ENCODE measurements around the gene RAB3GAP2.
"Not testable (repeated sequence)": the region's sequence is repeated elsewhere in the genome, so short reads cannot be mapped to it uniquely, and the experiment has no call there.

RAB3GAP2 gene

DNA sequence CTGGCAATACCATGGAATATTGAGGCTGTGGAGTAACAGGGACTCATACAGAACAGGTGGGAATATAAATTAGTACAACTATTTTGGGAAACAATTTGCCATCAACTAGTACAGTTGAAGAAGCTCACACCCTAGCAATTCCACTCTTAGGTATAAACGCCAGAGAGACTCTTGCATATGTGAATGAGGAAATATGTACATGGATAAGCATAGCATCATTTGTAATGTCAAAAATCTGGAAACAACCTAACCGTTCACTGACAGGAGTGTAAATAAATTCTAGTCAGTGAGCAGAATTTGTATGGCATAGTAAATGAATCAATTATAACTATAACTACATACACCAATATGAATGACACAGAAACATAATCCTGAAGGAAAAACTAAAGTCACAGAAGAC is 83.7 kb downstream of the RAB3GAP2 start:
- DNase-seq, result no peak

DNA sequence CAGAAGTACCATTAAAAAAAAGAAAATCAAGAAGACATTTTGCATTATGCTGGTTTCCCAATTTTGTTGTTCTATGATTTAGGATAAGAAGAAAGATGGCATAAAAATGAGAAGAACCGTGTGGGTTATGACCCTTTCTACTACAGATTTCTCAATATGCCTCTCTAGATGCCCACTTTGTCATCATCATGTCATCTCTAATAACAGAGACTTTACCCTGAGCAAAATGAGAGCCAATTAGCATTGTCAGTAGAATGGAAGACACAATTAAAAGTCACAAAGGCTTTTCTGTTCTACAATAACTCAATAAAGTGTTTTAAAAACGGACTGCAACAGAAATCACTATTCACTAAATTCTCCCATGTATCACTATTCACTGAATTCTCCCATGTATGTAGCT is 85.5 kb downstream of the RAB3GAP2 start:
- no peak for DNase-seq

DNA sequence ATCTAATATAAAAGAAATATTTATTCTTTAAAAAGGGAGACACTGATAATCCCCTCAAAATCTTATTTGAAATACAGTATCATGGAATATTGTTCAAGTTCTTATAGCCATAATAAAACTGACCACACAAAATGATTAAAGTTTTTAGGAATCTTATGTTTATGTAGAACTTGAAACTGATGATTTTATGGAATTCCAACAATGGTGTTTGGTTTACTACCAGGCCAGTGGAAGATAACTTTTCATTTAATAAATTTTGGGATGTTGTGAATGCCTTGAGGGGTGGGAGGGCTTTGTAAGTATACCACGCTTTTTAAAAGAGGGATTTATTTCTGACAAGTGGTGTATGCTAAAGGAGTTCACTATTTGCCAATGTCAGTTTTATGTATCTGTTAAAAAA is 87.7 kb downstream of the RAB3GAP2 start:
- no peak for DNase-seq

DNA sequence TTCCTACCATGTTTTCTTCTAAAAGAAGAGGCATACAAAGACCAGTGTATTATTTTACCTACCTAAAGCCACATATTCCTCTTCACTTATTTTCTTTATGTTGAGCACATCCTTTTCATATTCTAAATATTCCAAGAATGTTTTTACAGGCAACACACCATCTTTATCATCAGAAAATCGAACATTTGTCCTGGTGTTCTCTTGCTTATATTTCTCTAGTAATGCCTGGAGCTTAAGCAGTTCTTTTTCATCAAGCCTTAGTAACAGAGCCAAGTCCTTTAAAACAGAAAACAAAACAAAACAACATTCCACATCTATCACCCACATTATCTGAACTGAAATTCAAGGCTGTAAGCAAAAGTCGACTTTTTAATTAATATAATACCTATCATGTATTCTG is 89.6 kb downstream of the RAB3GAP2 start:
- no peak for DNase-seq

DNA sequence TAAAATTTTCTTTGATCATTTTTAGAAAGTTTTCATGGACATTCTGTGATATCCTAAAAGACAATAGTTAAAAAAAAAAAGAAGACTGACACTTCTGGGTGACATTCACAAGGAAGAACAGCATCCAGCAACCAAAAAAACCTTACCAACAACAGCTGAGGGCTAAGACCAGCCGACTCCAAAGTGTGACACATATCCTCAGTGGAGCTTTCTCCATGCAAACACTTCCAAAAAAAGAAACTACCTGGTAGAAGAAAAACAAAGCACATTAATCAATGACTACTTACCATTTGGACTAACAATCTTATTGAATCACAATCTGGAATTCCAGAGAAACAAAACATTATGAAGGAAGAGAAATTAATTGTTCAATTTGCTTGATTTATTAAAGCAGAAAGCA is 90.1 kb downstream of the RAB3GAP2 start:
- DNase-seq, result no peak

DNA sequence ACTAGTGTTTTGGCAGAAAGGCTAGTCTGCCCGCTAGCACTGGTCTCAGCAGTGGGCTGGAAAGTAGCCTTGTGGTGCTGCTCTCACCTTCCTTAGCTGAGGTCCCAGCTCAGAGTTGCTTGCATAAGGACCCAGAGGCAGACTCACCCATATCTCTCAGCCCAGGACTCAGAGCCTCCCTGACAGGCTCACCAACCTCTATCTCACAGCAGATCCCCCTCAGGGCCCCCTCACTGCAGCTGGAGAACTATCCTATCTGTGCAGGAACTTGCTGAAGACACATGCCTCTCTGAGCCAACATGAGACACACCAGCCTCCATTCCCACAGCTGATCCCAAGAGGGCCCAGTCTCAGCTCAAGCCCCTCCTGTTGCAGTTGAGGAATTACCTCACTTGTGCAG is 95.7 kb downstream of the RAB3GAP2 start:
- DNase-seq, result no peak

DNA sequence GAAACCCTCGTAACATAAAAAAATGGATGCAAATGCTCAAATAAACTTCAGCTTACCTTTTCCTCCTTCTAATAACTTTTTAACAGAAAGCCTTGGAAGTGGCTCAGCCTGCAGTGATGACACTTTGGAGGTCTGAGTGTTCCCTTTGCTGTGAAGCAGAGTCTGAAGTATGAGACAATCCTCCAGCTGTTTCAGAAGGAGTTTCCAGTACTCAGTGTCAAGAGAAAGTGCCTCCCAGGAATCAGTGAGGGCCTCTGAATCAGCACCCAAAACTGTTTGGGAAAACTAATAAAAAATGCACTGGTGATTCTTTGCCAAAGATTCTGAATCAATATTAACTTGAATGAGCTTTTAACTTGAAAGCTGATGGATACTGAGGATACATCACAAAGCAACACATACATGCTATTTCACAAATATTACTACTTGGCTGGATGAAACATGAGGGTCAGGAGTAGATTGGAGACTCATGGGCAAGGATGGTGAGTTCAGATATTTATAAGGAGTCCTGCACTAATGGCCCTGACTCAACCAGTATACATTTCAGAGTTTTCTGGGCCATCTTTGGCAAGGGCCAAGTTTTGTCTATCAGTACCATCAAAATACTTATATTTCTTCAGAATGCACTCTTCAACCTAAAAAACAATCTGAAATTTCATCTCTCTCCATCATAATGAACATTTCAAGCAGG is 101.3 kb downstream of the RAB3GAP2 start:
- DNase-seq, result no peak

DNA sequence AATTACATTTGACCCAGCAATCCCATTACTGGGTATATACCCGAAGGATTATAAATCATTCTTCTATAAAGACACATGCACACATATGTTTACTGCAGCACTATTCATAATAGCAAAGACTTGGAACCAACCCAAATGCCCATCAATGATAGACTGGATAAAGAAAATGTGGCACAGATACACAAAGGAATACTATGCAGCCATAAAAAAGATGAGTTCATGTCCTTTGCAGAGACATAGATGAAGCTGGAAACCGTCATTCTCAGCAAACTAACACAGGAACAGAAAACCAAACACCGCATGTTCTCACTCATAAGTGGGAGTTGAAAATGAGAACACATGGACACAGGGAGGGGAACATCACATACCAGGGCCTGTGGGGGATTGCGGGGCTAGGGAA is 102.4 kb downstream of the RAB3GAP2 start:
- not testable (repeated sequence) for DNase-seq

DNA sequence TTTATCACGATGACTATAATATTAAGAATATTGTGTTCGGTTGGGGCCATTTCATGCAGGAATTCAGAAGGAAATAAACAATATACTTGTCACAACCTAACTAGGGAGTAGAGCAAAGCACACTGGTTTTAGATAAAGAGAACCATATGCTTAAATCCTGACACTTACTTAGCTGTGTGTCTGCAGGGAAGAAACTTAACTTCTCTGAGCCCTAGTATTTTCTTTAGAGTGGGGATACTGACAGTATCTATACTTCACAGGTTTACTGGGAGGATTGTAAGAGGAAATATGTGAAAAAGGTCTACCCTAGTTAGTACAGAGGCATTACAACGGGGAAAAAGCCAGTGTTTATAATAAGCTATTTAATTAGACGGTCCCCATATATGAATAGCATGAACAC is 105.4 kb downstream of the RAB3GAP2 start:
- DNase-seq, result no peak

DNA sequence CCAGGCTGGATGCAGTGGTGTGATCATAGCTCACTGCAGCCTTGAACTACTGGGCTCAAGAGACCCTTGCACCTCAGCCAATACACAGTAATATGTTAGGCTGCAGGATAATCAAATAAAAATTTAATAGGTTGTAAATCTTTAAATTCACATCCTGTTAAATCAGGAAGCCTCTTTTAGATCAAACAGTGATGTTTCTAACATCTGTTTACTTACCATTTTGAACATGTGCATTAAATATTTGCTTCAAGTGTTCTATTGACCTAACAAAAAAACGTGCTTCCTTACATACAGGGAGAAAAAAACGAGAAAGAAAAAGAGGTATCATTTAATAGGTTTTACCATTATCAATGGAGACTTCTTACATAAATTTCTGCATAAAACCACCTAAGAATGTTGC is 107.7 kb downstream of the RAB3GAP2 start:
- no peak for DNase-seq

DNA sequence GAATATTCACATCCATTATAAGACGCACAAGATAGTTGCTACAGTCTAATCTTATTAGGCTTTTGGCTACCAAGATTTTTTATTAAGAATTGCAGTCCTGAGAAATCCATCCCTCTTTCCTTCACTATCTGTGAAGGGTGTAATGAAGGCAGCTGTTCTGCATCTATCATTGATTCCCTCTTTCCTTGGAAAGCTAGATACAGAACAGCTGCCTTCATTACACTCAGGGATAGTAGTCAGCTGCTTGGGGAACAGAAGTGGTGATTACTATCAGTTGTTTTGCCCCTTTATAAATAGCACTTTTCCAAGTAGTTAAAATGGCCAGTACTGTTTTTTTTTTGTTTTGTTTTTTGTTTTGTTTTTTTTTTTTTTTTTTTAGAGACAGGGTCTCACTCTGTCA is 108.1 kb downstream of the RAB3GAP2 start:
- no peak for DNase-seq

DNA sequence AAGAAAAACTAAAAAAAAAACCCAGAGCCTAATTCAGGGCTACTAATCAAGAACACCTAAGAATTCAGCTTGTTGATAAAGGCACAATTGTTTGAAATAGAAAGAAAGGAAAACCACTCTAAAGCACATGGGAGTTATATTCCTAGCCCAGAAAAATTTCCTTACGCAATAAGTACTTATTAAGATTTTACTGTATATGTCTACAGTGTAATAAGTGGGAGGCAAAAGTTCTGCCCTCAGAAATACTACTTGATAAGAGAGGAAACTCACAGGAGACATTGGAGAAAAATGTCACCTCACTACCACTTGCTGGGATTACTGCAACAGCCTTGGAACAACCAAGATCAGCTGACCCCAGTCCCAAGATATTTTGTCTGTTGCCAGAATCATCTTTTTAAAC is 112.2 kb downstream of the RAB3GAP2 start:
- DNase-seq, result no peak

DNA sequence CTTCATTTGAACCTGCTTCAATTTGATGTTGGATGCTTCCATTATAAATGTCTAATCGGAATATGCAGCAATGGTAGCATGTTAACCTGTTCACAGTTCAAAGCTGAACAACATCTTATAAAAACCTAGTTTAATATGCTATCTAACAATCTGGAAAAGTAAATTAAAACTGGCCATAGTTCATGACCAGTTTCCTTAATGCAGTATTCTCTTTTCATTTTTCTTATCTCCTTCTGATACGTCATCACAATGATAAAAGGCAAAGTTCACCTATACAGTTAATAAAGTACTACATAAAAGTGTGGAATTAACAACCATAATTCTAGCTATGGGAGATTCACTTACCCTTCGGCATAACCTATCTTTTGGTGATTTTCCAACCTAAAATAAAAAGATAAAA is 113.2 kb downstream of the RAB3GAP2 start:
- no peak for DNase-seq

DNA sequence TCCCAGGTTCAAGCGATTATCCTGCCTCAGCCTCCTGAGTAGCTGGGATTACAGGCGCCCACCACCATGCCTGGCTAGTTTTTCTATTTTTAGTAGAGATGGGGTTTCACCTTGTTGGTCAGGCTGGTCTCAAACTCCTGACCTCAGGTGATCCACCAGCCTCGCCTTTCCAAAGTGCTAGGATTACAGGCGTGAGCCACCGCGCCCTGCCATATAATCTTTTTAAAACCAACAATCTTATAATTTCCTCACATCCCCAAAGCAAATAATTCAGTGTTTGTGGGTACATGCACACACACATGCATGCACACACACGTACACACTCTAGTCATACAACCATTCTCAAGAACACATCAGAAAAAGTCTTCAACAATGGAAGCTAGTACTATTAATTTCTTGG is 113.7 kb downstream of the RAB3GAP2 start:
- not testable (repeated sequence) for DNase-seq

DNA sequence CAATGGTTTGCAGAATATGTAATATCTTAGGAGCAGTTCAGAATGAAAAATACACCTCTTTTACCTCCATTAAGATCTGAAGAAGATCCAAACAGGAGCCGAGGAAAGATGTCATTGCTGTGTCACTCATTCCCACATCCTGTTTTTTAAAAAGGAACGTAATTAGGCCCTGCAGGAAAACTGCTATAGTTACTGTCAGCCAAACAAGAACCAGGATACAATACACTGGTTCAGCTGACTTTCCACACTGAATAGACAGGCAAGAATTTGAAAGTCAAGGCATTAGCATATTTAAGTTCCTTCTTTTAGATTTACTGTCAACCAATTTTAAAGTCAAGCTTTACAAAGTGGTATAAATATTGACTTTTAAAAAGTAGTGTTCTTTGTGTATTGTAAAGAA is 114.5 kb downstream of the RAB3GAP2 start:
- DNase-seq, result no peak

DNA sequence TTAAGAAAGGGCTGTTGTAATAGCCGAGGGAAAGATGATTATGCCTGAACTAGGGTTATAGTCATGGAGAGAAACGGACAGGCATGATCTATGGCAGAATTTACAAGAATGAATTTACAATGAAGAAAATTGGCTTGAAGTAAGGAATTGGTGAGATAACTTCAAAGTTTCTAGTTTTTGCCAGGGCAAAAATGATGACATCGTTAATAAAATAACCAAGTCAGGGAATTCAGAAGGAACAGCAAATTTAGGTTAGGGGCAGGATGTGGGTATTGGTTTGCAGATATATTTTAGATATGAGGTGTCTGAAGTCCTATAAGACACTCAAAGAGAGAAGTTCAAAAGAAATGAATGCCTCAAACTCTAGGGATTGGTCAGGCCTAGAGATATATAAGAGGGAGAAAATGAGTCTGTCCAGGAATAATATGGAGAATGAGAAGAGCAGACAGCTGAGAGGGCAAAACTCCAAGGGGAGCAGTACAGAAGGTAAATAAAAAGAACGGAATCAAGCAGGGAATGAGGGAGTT is 115.6 kb downstream of the RAB3GAP2 start:
- no peak for DNase-seq

DNA sequence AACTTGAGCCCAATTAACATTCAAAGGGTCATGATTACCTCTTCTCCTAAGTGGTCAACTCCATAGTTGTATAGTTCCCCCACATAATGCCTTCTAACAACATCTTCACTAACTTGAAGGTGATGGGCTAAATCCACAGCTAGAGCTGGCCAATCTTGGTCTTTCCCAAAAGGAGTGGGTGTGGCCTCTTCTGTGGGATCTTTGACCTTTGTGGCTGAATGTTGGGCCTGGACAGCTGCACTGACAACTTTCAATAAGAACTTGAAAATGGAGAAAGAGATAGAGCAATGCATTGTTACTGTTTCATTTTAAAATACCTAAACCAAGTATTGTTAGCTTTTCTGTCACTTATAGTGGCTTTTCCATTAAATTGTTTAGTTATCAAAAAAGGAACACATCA is 119.1 kb downstream of the RAB3GAP2 start:
- DNase-seq, result no peak

DNA sequence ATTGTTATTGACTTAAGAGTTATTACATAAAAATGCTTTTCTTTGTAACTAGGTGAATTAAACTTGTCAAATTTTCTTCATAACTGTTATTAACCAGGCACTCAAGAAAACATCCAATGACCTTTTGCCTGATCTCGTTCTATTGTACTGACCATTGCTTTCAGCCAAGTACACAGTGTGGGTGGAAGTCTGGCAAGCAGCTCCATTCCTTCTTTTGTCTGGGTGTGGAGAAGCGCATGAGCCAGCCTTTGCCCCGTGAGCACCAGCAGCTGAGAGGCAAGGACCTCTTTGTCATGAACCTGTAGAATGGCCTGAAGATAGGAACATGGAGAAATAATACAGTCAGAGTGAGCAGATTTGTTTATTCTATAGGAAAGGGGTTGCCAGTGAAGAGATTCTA is 120.8 kb downstream of the RAB3GAP2 start:
- no peak for DNase-seq

DNA sequence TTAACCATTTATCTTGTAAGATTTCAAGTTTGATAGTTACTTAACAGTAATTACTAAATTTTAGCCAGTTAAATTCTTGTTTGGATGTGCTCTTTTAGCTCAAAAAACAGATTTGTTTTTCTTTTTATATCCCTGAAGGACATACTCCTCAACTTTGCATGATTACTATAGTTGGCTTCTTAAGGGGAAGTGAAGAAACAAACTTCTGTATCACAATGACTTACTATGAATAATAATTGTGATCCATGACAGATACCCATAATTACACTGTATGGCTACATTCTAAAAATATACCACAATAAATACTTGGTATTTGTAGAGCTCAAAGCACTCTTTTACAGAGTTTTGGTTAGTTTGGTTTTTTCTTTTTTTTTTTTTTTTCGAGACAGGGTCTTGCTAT is 122.5 kb downstream of the RAB3GAP2 start:
- no peak for DNase-seq

DNA sequence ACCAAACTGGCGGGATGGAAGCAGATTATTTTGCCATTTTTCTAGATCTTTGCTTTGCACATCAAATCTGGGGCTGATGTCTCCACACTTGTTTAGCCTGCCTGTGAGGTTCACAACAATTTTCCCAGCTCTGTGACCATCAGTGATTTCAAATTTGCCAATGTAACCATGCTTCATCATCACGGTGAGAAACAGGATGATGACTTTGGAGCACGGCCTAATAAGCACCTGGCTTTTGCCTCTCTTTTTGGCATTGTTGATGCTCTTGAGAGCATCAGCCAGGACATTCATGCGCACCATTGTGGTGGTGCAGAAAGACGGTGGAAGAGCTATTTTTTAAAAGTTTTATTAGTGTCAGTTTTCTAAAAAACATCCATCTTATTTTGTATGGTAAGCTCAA is 128.2 kb downstream of the RAB3GAP2 start:
- no peak for DNase-seq

DNA sequence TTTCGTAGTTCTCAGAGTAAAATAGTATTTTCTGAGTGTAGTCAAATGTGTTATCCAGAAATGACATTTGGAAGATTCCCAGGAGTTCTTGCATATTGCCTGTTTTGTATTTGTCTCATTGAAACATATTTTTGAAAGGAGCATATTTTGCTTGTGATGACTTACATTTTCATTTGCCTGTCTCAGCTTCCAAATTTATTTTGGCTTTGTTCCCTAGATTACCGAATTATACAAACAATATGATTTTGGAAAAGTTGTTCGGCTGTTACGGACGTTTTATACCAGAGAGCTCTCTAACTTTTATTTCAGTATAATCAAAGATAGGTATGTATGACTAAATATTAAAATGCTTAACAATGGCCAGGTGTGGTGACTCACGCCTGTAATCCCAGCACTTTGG is 132.3 kb downstream of the RAB3GAP2 start:
- no peak for DNase-seq

DNA sequence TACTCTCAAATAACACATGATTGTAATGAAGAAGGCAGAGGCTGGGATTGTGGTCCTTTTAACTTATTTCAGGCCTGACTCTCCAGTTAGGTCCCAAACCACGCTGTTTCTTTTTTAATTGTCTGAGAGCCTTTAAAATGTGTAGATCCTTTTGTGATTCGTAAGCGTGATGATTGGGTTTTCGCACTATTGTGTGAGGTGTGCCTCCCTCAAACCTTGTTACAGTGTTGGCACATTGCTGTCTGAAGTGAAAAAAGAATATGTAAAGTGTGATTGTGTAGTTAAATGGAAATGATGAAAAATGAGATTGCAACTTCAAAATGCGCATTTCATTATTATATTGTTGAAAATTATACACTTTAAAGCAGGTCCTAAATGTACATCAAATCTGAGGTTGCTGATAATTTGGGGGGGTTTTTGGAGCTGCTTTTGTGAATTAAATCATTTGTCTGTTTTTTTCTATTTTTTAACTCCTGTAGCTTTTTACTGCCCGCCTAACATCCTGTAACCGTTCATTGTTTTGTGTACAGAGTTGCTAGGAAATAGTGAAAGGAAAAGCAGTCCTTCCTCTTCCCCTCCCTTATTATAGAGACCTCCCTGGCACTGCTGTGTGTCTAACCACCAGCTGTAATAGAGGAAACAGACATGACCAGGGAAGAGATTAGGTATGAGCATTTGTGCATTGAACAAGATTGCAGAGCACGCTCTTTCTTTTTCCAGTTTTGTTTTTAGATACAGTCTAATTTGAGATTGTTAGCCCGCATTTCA is 135.1 kb downstream of the RAB3GAP2 start:
- DNase-seq, result no peak

DNA sequence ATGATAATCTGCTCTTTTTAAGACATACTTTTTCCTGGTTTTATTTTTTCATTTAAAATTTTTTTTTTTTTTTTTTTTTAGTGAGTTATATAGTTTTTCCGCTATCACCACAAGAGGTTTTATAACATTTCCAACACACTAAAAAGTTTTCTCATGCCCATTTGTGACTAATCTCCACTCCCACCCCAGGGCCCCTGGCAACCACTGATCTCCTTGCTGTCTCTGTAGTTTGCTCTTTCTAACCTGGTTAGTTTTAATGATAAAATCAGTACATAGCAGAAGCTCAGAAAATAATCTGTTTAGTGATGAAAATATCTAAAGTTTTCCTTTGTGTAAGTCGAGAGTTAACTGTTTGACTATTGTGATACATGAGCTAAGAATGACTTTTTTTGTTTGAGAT is 136.5 kb downstream of the RAB3GAP2 start:
- DNase-seq, result no peak

DNA sequence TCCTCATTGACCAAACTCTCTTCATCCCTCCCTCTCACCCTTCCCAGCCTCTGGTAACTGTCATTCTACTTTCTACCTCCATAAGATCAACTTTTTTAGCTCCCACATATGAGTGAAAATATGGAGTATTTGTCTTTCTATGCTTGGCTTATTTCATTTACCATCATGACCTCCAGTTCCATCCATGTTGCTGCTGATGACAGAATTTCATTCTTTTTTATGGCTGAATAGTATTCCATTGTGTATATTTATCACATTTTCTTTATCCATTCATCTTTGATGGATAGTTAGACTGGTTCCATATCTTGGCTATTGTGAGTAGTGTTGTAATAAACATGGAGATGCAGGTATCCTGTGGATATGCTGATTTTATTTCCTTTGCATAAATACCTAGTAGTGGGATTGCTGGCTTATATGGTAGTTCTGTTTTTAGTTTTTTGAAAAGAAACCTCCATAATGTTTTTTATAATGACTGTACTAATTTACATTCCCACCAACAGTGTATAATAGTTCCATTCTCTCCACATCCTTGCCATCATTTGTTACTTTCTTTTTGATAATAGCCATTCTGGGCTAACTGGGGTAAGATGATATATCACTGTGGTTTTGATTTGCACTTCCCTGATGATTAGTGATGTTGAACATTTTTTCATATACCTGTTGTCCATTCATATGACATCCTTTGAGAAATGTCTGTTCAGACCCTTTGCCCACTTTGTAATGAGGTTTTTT is 142.6 kb downstream of the RAB3GAP2 start:
- DNase-seq, result no peak

All from NCI-H345 (cell line).